AG09319 (cell line): ENCODE results near the gene GOT2.
"Not testable (repeated sequence)": the region's sequence is repeated elsewhere in the genome, so short reads cannot be mapped to it uniquely, and the experiment has no call there.

Source experiments
- DNase-seq: peaks from one replicate; pipeline ENCODE4 v3.0.0-alpha.2; 2010; ENCODE audit warnings: low read depth; ENCODE audit errors: extremely low read depth
- TF ChIP-seq, protein P1 (sequence below): IDR thresholded peaks from 2 replicates; pipeline ENCODE4 v1.5.1; 2011; ENCODE audit warnings: low read depth, mild to moderate bottlenecking, inconsistent platforms, low read length, moderate library complexity

The GOT2 gene

GRCh38 chr16:58733671-58734458 lies at the start of gene GOT2:
GOT2 (minus strand) TSS chr16:58734316; CDS start chr16:58734228, 88 bp downstream.
- TF ChIP-seq, protein P1, sequence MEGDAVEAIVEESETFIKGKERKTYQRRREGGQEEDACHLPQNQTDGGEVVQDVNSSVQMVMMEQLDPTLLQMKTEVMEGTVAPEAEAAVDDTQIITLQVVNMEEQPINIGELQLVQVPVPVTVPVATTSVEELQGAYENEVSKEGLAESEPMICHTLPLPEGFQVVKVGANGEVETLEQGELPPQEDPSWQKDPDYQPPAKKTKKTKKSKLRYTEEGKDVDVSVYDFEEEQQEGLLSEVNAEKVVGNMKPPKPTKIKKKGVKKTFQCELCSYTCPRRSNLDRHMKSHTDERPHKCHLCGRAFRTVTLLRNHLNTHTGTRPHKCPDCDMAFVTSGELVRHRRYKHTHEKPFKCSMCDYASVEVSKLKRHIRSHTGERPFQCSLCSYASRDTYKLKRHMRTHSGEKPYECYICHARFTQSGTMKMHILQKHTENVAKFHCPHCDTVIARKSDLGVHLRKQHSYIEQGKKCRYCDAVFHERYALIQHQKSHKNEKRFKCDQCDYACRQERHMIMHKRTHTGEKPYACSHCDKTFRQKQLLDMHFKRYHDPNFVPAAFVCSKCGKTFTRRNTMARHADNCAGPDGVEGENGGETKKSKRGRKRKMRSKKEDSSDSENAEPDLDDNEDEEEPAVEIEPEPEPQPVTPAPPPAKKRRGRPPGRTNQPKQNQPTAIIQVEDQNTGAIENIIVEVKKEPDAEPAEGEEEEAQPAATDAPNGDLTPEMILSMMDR, result peak; percentile 91
- peak; percentile 59 for DNase-seq

DNA sequence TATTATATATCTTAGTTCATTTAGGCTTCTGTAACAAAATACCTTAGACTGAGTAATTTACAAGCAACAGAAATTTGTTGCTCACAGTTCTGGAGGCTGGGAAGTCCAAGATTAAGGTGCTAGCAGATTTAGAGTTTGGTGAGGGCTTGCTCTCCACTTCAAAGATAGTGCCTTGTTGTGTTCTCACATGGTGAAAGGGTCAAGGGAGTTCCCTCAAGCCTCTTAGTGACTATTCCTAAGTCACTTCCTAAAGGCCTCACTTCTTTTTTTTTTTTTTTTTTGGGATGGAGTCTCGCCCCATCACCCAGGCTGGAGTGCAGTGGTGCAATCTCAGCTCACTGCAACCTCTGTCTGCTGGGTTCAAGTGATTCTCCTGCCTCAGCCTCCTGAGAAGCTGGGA lies 45.2 kb upstream of the GOT2 start:
- DNase-seq, result not testable (repeated sequence)

GRCh38 chr16:58773870-58774269 lies 39.8 kb upstream of the GOT2 start:
- TF ChIP-seq, protein P1, result no peak
- no peak for DNase-seq

- TF ChIP-seq, protein P1, result no peak
- no peak for DNase-seq
Observed at GRCh38 chr16:58768145-58768544, 34.0 kb upstream of the GOT2 start.

- TF ChIP-seq, protein P1, result no peak
Observed at GRCh38 chr16:58767581-58767980, 33.5 kb upstream of the GOT2 start.

DNA sequence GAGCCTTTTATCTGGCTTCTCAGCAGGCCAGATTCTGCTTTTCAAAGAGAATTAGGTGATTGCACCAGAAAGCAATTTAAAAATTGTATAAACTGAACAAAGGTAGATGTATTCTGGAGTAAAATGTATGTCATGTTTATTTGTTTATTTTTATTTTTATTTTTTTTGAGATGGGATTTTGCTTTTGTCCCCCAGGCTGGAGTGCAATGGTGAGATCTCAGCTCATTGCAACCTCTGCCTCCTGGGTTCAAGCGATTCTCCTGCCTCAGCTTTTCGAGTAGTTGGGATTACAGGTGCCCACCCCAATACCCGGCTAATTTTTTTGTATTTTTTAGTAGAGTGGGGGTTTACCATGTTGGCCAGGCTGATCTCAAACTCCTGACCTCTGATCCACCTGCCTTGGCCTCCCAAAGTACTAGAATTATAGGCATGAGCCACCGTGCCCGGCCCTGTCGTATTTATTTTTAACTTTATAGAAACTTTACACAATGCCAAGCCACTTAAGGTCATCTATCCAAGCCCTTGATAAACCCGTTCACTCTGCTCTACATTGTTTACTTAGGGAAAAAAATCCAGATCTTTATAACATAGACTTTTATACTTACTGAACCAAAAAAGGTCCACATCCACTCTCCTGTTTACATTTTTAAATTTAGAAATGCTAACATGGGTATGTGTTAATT lies 22.7 kb upstream of the GOT2 start:
- DNase-seq, result no peak
- TF ChIP-seq, protein P1, result no peak

More at GRCh38 chr16:58767581-58767980, 33.5 kb upstream of the GOT2 start:
- DNase-seq, result no peak

GRCh38 chr16:58755989-58756649 lies 22.0 kb upstream of the GOT2 start:
- TF ChIP-seq, protein P1, result peak; percentile 72
- peak; percentile 14 for DNase-seq
